ENCODE data around the gene OTOF.

OTOF gene

DNA sequence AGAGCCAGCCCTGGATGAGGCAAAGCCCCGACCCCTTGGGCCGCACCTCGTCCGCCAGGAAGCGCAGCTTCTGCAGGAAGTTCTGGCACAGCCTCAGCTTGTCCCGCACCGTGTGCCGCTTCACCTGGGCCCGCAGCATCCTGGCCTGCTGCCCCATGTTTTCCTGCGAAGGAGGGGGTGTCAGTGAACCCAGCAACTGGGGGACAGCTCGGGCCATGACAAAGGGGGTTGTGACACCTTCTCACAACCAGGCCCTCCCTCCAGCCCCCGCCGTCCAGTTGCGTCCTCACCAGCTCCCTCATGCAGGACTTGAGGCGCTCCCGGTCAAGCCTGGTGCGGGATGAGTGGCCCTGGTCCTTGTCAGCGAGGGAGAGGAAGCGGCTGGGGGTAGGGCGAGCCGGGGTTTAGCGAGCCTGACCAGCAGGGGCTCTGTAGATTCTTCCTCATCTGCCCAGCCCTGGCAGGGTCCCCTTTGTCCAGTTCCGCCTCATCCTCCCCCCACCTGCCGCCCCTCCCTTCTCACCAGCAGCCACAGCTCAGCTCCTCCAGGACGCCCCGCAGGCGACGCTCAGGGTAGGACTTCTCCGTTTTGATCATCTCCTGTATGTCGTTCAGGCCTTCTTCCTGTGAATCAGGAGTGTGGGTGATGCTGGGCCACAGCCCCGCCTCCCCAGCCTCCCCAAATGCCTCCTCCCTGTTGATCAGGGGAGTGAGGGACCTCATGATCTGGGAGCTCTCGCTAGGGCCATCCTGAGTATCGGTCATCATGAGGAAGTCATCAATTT is 606 bp downstream of the OTOF start:
- no peaks in the 10 kb centered on the region for H3K9me3 ChIP-seq (ENCODE audit: insufficient read depth, low read depth, low read length)
- H3K27me3 ChIP-seq (ENCODE audit: insufficient read depth, low read length), result no peaks in the 10 kb centered on the region
- no peaks in the 10 kb centered on the region for H3K36me3 ChIP-seq (ENCODE audit: insufficient read depth, low read depth, low read length)
- no peaks in the 10 kb centered on the region for H3K4me1 ChIP-seq (ENCODE audit: insufficient read depth, low read length)
- H3K27ac ChIP-seq (ENCODE audit: low read length), result no peak overlapping the region
- no peak overlapping the region for H3K4me3 ChIP-seq (ENCODE audit: low read length)
- H3K9ac ChIP-seq (ENCODE audit: low read depth, low read length), result no peak overlapping the region

- Histone ChIP-seq H3K36me3 (ENCODE audit: insufficient read depth, low read depth, low read length) (no peaks in the 10 kb centered on the region), H3K4me1 (ENCODE audit: insufficient read depth, low read length) (no peaks in the 10 kb centered on the region), H3K27ac (ENCODE audit: low read length) (no peak overlapping the region), H3K4me3 (ENCODE audit: low read length) (no peak overlapping the region), H3K9ac (ENCODE audit: low read depth, low read length) (no peak overlapping the region), H3K9me3 (ENCODE audit: insufficient read depth, low read depth, low read length) (no peaks in the 10 kb centered on the region), H3K27me3 (ENCODE audit: insufficient read depth, low read length) (no peaks in the 10 kb centered on the region)
These were observed 2.0 kb downstream of the OTOF start for GRCh38 chr2:26475832-26476501.

GRCh38 chr2:26475037-26475436 is 2.9 kb downstream of the OTOF start:
- Histone ChIP-seq H3K36me3 (ENCODE audit: insufficient read depth, low read depth, low read length) (no peaks in the 10 kb centered on the region), H3K4me1 (ENCODE audit: insufficient read depth, low read length) (no peaks in the 10 kb centered on the region), H3K27me3 (ENCODE audit: insufficient read depth, low read length) (no peaks in the 10 kb centered on the region), H3K4me3 (ENCODE audit: low read length) (no peak overlapping the region), H3K9me3 (ENCODE audit: insufficient read depth, low read depth, low read length) (no peaks in the 10 kb centered on the region), H3K9ac (ENCODE audit: low read depth, low read length) (no peak overlapping the region), H3K27ac (ENCODE audit: low read length) (no peak overlapping the region)

- Histone ChIP-seq H3K4me3 (ENCODE audit: low read length) (no peak overlapping the region), H3K27ac (ENCODE audit: low read length) (no peak overlapping the region), H3K9me3 (ENCODE audit: insufficient read depth, low read depth, low read length) (no peaks in the 10 kb centered on the region; the same call in 1 of the 2 replicates), H3K9ac (ENCODE audit: low read depth, low read length) (no peak overlapping the region), H3K4me1 (ENCODE audit: insufficient read depth, low read length) (no peaks in the 10 kb centered on the region), H3K27me3 (ENCODE audit: insufficient read depth, low read length) (no peaks in the 10 kb centered on the region), H3K36me3 (ENCODE audit: insufficient read depth, low read depth, low read length) (no peaks in the 10 kb centered on the region)
These were observed 3.6 kb downstream of the OTOF start for GRCh38 chr2:26474261-26474785.

GRCh38 chr2:26473796-26474195 is 4.1 kb downstream of the OTOF start:
- no peaks in the 10 kb centered on the region for H3K27me3 ChIP-seq (ENCODE audit: insufficient read depth, low read length)
- H3K36me3 ChIP-seq (ENCODE audit: insufficient read depth, low read depth, low read length), result no peaks in the 10 kb centered on the region
- no peaks in the 10 kb centered on the region for H3K4me1 ChIP-seq (ENCODE audit: insufficient read depth, low read length)
- H3K4me3 ChIP-seq (ENCODE audit: low read length), result no peak overlapping the region
- H3K9me3 ChIP-seq (ENCODE audit: insufficient read depth, low read depth, low read length), result no peaks in the 10 kb centered on the region; the same call in 1 of the 2 replicates
- H3K27ac ChIP-seq (ENCODE audit: low read length), result no peak overlapping the region
- H3K9ac ChIP-seq (ENCODE audit: low read depth, low read length), result no peak overlapping the region

DNA sequence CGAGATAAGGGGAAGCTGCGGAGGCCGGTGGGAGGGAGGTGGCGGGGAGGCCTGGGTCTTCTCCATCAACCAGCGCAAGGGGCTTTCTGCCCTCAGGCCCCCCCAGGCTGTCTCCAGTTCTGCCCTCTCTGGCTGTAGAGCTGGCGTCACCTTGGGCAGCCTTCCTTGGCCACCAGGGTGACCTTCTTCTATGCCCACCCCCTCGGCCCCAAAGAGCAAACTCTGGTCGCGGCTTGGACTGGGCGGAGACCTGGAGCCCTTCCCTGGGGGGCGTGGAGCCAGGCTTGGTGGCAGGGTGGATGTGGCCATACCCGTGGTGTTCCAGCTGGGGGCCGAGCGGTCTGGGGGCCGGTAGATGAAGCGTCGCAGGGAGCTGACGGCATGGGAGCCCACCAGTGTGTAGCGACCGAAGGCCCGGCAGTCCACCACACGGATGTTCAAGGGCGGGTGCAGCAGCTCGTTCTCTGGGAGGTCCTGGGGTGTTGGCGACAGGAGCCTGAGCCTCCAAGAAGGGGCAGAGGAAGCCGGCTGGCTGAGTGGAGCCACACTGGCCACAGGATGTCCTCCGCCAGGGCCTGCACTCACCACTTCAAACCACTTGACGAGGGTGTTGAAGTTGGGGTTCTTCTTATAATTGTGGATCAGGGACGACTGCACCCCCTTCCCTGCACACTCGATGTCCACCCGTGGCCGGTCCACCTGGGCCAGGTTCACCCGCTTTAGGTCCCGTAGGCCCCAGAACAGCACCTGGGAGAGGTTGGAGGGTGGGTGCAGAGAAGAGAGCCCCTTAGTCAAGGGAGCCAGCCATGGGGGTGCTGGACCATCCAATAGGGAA is 4.9 kb downstream of the OTOF start:
- H3K9ac ChIP-seq (ENCODE audit: low read depth, low read length), result no peak overlapping the region
- H3K27me3 ChIP-seq (ENCODE audit: insufficient read depth, low read length), result no peaks in the 10 kb centered on the region
- H3K36me3 ChIP-seq (ENCODE audit: insufficient read depth, low read depth, low read length), result no peaks in the 10 kb centered on the region
- H3K4me1 ChIP-seq (ENCODE audit: insufficient read depth, low read length), result no peaks in the 10 kb centered on the region
- H3K4me3 ChIP-seq (ENCODE audit: low read length), result no peak overlapping the region
- H3K27ac ChIP-seq (ENCODE audit: low read length), result no peak overlapping the region
- no peaks in the 10 kb centered on the region; the same call in 1 of the 2 replicates for H3K9me3 ChIP-seq (ENCODE audit: insufficient read depth, low read depth, low read length)

DNA sequence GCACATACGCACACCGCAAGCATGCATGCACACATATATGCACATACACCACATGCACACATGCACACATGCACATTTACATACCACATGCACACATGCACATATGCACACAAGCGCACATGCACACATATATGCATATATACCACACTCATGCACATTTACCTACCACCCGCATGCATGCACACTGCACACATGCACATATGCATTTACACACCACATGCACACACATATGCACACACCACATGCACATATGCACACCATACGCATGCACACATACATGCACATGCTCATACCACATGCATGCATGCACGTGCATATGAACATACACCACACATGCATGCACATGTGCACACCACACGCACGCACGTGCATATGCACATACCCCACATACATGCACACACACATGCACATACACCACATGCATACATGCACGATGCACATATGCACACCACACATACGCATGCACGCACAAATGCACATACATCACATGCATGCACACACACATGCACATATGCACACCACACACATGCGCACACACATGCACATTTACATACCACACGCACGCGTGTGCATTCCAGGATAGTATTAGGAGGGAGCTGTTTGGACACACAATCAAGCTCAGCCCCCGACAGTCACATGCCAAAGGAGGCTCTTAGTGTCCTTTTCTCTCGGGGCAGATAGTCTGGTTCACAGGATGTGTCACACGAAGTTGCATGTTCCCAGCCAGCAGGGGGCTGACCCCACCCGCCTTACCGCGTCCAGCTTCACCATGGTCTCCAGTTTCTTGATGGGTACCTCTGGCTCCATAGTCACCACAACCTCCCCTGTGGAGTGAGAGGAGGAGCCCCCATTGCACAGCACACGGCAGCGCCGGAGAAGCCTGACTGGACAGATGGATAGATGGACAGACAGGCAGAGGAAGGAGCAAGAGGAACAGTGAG is 5.9 kb downstream of the OTOF start:
- Histone ChIP-seq H3K4me1 (ENCODE audit: insufficient read depth, low read length) (no peaks in the 10 kb centered on the region), H3K9me3 (ENCODE audit: insufficient read depth, low read depth, low read length) (no peaks in the 10 kb centered on the region; the same call in 1 of the 2 replicates), H3K4me3 (ENCODE audit: low read length) (no peak overlapping the region), H3K9ac (ENCODE audit: low read depth, low read length) (no peak overlapping the region), H3K27me3 (ENCODE audit: insufficient read depth, low read length) (no peaks in the 10 kb centered on the region), H3K36me3 (ENCODE audit: insufficient read depth, low read depth, low read length) (no peaks in the 10 kb centered on the region), H3K27ac (ENCODE audit: low read length) (no peak overlapping the region)

DNA sequence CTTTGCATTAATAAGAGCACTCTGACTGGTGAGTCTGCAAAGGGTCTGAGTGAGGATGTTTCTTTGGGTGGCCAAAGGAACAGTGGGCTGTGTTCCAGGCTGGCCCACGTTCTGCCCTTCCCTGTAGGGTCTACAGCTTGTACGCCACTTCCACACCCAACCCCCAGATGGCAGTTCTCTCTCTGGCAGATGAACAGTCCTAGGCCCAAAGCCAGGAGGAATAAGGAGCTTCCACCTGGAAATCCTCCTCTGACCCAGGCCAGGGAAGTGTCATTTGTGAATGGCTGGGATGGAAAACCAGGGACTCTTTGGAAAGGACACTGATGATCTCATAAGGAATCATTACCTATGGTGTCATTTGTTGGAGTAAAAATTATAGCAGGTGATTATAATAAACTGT is 6.6 kb downstream of the OTOF start:
- H3K9ac ChIP-seq (ENCODE audit: low read depth, low read length), result no peak overlapping the region
- no peaks in the 10 kb centered on the region for H3K4me1 ChIP-seq (ENCODE audit: insufficient read depth, low read length)
- no peak overlapping the region for H3K27ac ChIP-seq (ENCODE audit: low read length)
- H3K27me3 ChIP-seq (ENCODE audit: insufficient read depth, low read length), result no peaks in the 10 kb centered on the region
- no peak overlapping the region for H3K4me3 ChIP-seq (ENCODE audit: low read length)
- H3K9me3 ChIP-seq (ENCODE audit: insufficient read depth, low read depth, low read length), result no peaks in the 10 kb centered on the region; the same call in 1 of the 2 replicates
- H3K36me3 ChIP-seq (ENCODE audit: insufficient read depth, low read depth, low read length), result no peaks in the 10 kb centered on the region

DNA sequence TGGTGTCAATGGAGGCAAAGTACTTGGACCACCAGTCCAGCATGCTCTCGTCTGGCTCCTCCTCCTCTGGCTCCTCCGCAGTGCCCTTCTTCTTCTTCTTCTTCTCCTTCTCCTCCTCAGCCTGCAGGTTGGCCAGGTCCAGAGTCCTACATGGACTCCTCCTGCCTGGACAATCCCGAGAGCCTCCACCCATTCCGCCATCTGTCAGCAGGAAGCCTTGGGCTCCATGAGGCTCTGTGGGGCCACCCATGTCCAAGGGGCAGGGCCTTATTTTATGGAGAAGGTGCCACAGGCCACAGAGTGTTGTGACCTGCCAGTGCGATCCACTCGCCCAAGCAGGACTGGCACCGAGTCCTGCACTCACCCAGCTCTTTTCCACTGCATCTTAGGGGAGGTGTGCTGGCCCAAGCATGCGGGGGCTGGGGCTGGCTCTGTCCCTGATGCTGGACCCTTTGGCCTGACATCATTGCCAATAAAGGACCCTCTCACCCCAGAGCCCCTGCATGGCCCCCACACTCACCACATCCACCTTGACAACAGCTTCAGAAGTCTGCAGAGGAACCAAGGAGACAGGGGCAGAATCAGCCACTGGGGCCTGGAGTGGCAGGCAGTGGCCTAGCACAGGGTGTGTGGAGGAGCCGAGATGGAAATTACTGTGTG is 7.2 kb downstream of the OTOF start:
- Histone ChIP-seq H3K36me3 (ENCODE audit: insufficient read depth, low read depth, low read length) (no peaks in the 10 kb centered on the region), H3K9ac (ENCODE audit: low read depth, low read length) (no peak overlapping the region), H3K4me3 (ENCODE audit: low read length) (no peak overlapping the region), H3K27ac (ENCODE audit: low read length) (no peak overlapping the region), H3K4me1 (ENCODE audit: insufficient read depth, low read length) (no peaks in the 10 kb centered on the region), H3K27me3 (ENCODE audit: insufficient read depth, low read length) (no peaks in the 10 kb centered on the region), H3K9me3 (ENCODE audit: insufficient read depth, low read depth, low read length) (no peaks in the 10 kb centered on the region; the same call in 1 of the 2 replicates)

DNA sequence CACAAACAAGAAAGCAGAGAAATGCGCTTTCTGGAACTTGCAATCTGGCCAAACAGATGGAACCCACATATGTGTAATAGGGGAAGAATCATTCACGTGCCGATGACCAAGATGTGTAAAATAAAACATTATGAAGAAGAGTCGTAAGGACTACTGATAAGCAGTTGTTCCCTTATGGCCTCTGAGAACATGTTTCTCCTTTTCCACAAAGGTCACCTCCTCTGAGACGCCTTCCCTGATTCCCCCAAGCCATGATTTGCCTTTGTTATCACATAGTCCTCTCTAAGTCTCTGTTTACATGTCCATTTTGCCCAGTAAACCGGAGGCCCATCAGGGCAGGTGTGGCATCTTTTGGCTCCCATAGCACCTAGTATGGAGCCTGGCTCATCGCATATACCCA is 8.0 kb downstream of the OTOF start:
- no peaks in the 10 kb centered on the region for H3K36me3 ChIP-seq (ENCODE audit: insufficient read depth, low read depth, low read length)
- H3K27me3 ChIP-seq (ENCODE audit: insufficient read depth, low read length), result no peaks in the 10 kb centered on the region
- H3K27ac ChIP-seq (ENCODE audit: low read length), result no peak overlapping the region
- H3K9ac ChIP-seq (ENCODE audit: low read depth, low read length), result no peak overlapping the region
- H3K9me3 ChIP-seq (ENCODE audit: insufficient read depth, low read depth, low read length), result no peaks in the 10 kb centered on the region; the same call in 1 of the 2 replicates
- no peaks in the 10 kb centered on the region for H3K4me1 ChIP-seq (ENCODE audit: insufficient read depth, low read length)
- no peak overlapping the region for H3K4me3 ChIP-seq (ENCODE audit: low read length)
